GM18511 (cell line): ENCODE measurements around the gene ARFGEF2.
"Not testable (repeated sequence)": the region's sequence is repeated elsewhere in the genome, so short reads cannot be mapped to it uniquely, and the experiment has no call there.

Source experiments
- ATAC-seq: cut with Tn5 transposase; IDR thresholded peaks from one replicate; pipeline ENCODE4 v1.9.1; 2021; ENCODE audit warnings: mild to moderate bottlenecking, moderate library complexity; ENCODE audit not compliant: unreplicated experiment

The ARFGEF2 gene

GRCh38 chr20:48951041-48951440 is 29.5 kb downstream of the ARFGEF2 start:
- no peak for ATAC-seq

GRCh38 chr20:48951646-48952045 is 30.1 kb downstream of the ARFGEF2 start:
- no peak for ATAC-seq

- no peak for ATAC-seq
Measured at GRCh38 chr20:48952656-48953055, 31.1 kb downstream of the ARFGEF2 start.

- ATAC-seq: no peak
Measured at GRCh38 chr20:48953653-48954052, 32.1 kb downstream of the ARFGEF2 start.

GRCh38 chr20:48956052-48956451 is 34.5 kb downstream of the ARFGEF2 start:
- no peak for ATAC-seq

- ATAC-seq: no peak
Measured at GRCh38 chr20:48957053-48957481, 35.6 kb downstream of the ARFGEF2 start.

GRCh38 chr20:48957533-48957932 is 36.0 kb downstream of the ARFGEF2 start:
- ATAC-seq: no peak

- ATAC-seq: no peak
Measured at GRCh38 chr20:48958743-48959142, 37.2 kb downstream of the ARFGEF2 start.

- ATAC-seq: no peak
Measured at GRCh38 chr20:48959899-48960550, 38.5 kb downstream of the ARFGEF2 start.

- ATAC-seq: no peak
Measured at GRCh38 chr20:48962421-48962820, 40.9 kb downstream of the ARFGEF2 start.

- ATAC-seq: no peak
Measured at GRCh38 chr20:48962976-48963771, 41.7 kb downstream of the ARFGEF2 start.

GRCh38 chr20:48965189-48965910 is 43.8 kb downstream of the ARFGEF2 start:
- no peak for ATAC-seq

GRCh38 chr20:48970681-48971365 is 49.3 kb downstream of the ARFGEF2 start:
- no peak for ATAC-seq

GRCh38 chr20:48971956-48972355 is 50.4 kb downstream of the ARFGEF2 start:
- no peak for ATAC-seq

- no peak for ATAC-seq
Measured at GRCh38 chr20:48972816-48973215, 51.3 kb downstream of the ARFGEF2 start.

- no peak for ATAC-seq
Measured at GRCh38 chr20:48975955-48976354, 54.4 kb downstream of the ARFGEF2 start.

GRCh38 chr20:48979980-48980379 is 58.5 kb downstream of the ARFGEF2 start:
- ATAC-seq: not testable (repeated sequence)

- ATAC-seq: no peak
Measured at GRCh38 chr20:48983423-48984400, 62.2 kb downstream of the ARFGEF2 start.

GRCh38 chr20:48984575-48985219 is 63.2 kb downstream of the ARFGEF2 start:
- ATAC-seq: no peak
